Esophagus squamous epithelium (tissue), 4 donors: ENCODE data around the gene WWTR1.

Source experiments
- POLR2A ChIP-seq, 4 donors: fragments of 450-650 bp; IDR thresholded peaks; one replicate each; pipeline ENCODE4 v1.6.1; 2017; ENCODE audit warnings: antibody characterized with exemption in 4 of 4, mild to moderate bottlenecking in 4 of 4, moderate library complexity in 3 of 4
- TF ChIP-seq, protein P1 (sequence below), 6 experiments: fragments of 450-650 bp in 4 of 6; fragments of 200-600 bp in 2 of 6; sonication (generic) in 2 of 6; IDR thresholded peaks; one replicate each; pipeline ENCODE4 v1.5.1; 2016 to 2019; ENCODE audit warnings: antibody characterized with exemption in 6 of 6, mild to moderate bottlenecking in 4 of 6, moderate library complexity in 4 of 6

DNA sequence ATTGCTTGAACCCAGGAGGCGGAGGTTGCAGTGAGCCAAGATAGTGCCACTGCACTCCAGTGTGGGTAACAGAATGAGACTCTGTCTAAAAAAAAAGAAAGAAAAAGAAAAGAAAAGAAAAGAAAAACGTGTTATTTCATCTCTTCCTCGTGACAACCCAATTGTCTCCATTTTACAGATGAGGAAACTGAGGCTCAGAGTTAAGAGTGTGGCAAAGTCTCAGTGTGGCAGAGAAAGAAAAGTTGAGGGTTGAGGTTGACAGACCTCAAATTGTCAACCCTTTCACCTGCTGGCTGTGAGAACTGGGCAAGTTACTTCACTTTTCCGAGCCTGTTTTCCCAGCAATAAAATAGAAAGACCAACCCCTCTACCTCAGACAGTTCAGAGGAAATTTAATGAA, 123.7 kb downstream of the WWTR1 start:
- TF ChIP-seq, protein P1, sequence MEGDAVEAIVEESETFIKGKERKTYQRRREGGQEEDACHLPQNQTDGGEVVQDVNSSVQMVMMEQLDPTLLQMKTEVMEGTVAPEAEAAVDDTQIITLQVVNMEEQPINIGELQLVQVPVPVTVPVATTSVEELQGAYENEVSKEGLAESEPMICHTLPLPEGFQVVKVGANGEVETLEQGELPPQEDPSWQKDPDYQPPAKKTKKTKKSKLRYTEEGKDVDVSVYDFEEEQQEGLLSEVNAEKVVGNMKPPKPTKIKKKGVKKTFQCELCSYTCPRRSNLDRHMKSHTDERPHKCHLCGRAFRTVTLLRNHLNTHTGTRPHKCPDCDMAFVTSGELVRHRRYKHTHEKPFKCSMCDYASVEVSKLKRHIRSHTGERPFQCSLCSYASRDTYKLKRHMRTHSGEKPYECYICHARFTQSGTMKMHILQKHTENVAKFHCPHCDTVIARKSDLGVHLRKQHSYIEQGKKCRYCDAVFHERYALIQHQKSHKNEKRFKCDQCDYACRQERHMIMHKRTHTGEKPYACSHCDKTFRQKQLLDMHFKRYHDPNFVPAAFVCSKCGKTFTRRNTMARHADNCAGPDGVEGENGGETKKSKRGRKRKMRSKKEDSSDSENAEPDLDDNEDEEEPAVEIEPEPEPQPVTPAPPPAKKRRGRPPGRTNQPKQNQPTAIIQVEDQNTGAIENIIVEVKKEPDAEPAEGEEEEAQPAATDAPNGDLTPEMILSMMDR (IDR thresholded peaks at IDR 0.05): no peak
- TF ChIP-seq POLR2A (IDR thresholded peaks at IDR 0.05): no peak
